ENCODE data around the gene MIPOL1.
"Not testable (repeated sequence)": the region's sequence is repeated elsewhere in the genome, so short reads cannot be mapped to it uniquely, and the experiment has no call there.

MIPOL1 gene

GRCh38 chr14:37197421-37198272, at the start of gene MIPOL1:
Gene MIPOL1 (plus strand): TSS chr14:37197937. CDS start chr14:37247889, 49,952 bp downstream.
- DNase-seq: peak; percentile 3

- no peak for DNase-seq
Observed at GRCh38 chr14:37150414-37150813, 47.3 kb upstream of the MIPOL1 start.

GRCh38 chr14:37153005-37153404, 44.7 kb upstream of the MIPOL1 start:
- no peak for DNase-seq

- DNase-seq: no peak
Observed at GRCh38 chr14:37153483-37153882, 44.3 kb upstream of the MIPOL1 start.

GRCh38 chr14:37157987-37158386, 39.8 kb upstream of the MIPOL1 start:
- no peak for DNase-seq

- not testable (repeated sequence) for DNase-seq
Observed at GRCh38 chr14:37162307-37162706, 35.4 kb upstream of the MIPOL1 start.

GRCh38 chr14:37165794-37166193, 31.9 kb upstream of the MIPOL1 start:
- no peak for DNase-seq

- DNase-seq: no peak
Observed at GRCh38 chr14:37167151-37168047, 30.3 kb upstream of the MIPOL1 start.

- DNase-seq: no peak
Observed at GRCh38 chr14:37168721-37169120, 29.0 kb upstream of the MIPOL1 start.

- DNase-seq: no peak
Observed at GRCh38 chr14:37170237-37170636, 27.5 kb upstream of the MIPOL1 start.

- DNase-seq: no peak
Observed at GRCh38 chr14:37170993-37171392, 26.7 kb upstream of the MIPOL1 start.

GRCh38 chr14:37171678-37172023, 26.1 kb upstream of the MIPOL1 start:
- no peak for DNase-seq

- no peak for DNase-seq
Observed at GRCh38 chr14:37172024-37172869, 25.5 kb upstream of the MIPOL1 start, which contains the start of gene SLC25A21. Gene SLC25A21 (minus strand): TSS chr14:37172606.

GRCh38 chr14:37172936-37173614, 24.7 kb upstream of the MIPOL1 start:
- DNase-seq: no peak

GRCh38 chr14:37179896-37180502, 17.7 kb upstream of the MIPOL1 start:
- DNase-seq: no peak

GRCh38 chr14:37180886-37181285, 16.9 kb upstream of the MIPOL1 start:
- DNase-seq: not testable (repeated sequence)

GRCh38 chr14:37181441-37181840, 16.3 kb upstream of the MIPOL1 start:
- no peak for DNase-seq

GRCh38 chr14:37184520-37184919, 13.2 kb upstream of the MIPOL1 start:
- DNase-seq: not testable (repeated sequence)

- DNase-seq: no peak
Observed at GRCh38 chr14:37185670-37186069, 12.1 kb upstream of the MIPOL1 start.

GRCh38 chr14:37186865-37187264, 10.9 kb upstream of the MIPOL1 start:
- DNase-seq: no peak

GRCh38 chr14:37187294-37187693, 10.4 kb upstream of the MIPOL1 start:
- no peak for DNase-seq

Measured in CD4-positive, alpha-beta T cell treated with Interleukin-17A for 4 hours (primary cell).